C4-2B (cell line): ENCODE measurements around the gene INSRR.

ENCODE experiments used
- ZFX ChIP-seq: fragments of 450-650 bp; IDR thresholded peaks from 2 replicates; pipeline ENCODE4 v1.6.1; 2017
- TF ChIP-seq, protein P1 (sequence below): fragments of 450-650 bp; conservative IDR thresholded peaks from 2 replicates; pipeline ENCODE4 v1.5.1; 2017; ENCODE audit warnings: mild to moderate bottlenecking

DNA sequence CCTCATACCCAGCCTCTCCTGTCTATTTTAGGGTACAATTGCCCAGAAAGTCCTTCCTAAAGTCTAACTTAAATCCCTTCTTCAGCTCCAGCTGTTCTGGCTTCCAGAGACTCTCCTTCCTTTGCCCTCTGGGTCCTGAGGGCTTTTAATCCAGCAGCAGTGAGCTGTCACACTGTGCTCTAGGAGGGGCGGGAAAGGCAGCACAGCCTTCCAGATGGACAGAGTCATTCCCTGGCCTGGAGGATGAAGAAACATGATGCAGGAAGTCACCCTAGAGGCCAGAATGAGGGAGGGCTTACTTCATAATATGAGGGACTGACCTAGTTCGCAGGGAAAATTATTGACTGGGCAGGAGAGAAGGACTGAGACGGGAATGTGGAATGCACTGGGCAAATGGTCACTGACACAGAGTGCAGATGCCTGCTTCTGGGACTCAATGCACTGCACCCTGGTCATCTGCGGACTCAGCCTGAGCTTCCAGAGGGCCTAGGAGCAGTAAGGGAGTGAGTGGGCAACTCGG lies 43.5 kb downstream of the INSRR start:
- TF ChIP-seq, protein P1, sequence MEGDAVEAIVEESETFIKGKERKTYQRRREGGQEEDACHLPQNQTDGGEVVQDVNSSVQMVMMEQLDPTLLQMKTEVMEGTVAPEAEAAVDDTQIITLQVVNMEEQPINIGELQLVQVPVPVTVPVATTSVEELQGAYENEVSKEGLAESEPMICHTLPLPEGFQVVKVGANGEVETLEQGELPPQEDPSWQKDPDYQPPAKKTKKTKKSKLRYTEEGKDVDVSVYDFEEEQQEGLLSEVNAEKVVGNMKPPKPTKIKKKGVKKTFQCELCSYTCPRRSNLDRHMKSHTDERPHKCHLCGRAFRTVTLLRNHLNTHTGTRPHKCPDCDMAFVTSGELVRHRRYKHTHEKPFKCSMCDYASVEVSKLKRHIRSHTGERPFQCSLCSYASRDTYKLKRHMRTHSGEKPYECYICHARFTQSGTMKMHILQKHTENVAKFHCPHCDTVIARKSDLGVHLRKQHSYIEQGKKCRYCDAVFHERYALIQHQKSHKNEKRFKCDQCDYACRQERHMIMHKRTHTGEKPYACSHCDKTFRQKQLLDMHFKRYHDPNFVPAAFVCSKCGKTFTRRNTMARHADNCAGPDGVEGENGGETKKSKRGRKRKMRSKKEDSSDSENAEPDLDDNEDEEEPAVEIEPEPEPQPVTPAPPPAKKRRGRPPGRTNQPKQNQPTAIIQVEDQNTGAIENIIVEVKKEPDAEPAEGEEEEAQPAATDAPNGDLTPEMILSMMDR = no peak
- no peak for TF ChIP-seq ZFX
